Activated CD8-positive, alpha-beta T cell treated with anti-CD3 and anti-CD28 coated beads for 36 hours (primary cell): ENCODE results near the gene SYNPO2L. TPM values are rescaled to one million over a fixed set of nuclear protein-coding genes. Genes with fewer than 3 reads are reported as not detected.

ENCODE experiments used
- ATAC-seq: fragments of 200-7000 bp; cut with Tn5 transposase; one replicate; pipeline ENCODE4 v1.10.0; 2021; ENCODE audit warnings: mild to moderate bottlenecking, moderate library complexity
- CTCF ChIA-PET: fragments of 350-600 bp; sonication (Branson Sonifier 250); formaldehyde crosslinking; loops from one replicate; lab custom pipeline; 2021; ENCODE audit warnings: antibody characterized with exemption; lab: Charles Lee
- POLR2A ChIA-PET: fragments of 350-600 bp; sonication (Branson Sonifier 250); formaldehyde crosslinking; loops from one replicate; lab custom pipeline; 2021; ENCODE audit warnings: antibody characterized with exemption; lab: Charles Lee
- DNase-seq: peaks from one replicate; pipeline ENCODE4 v3.0.0-alpha.2; 2020
- H3K27ac Mint-ChIP-seq: one replicate; pipeline ENCODE4 v1.8.0; 2021; ENCODE audit warnings: mild to moderate bottlenecking, mixed read lengths
- H3K27me3 Mint-ChIP-seq: one replicate; pipeline ENCODE4 v1.8.0; 2021; ENCODE audit warnings: mixed read lengths
- H3K36me3 Mint-ChIP-seq: one replicate; pipeline ENCODE4 v1.8.0; 2021; ENCODE audit warnings: low read depth, mixed read lengths
- H3K4me1 Mint-ChIP-seq: one replicate; pipeline ENCODE4 v1.8.0; 2021; ENCODE audit warnings: low read depth, mixed read lengths
- H3K4me3 Mint-ChIP-seq: one replicate; pipeline ENCODE4 v1.8.0; 2021; ENCODE audit warnings: mild to moderate bottlenecking, moderate library complexity, mixed read lengths
- H3K9me3 Mint-ChIP-seq: one replicate; pipeline ENCODE4 v1.8.0; 2021; ENCODE audit warnings: mixed read lengths
- intact Hi-C: fragments of 100-400 bp; cut with micrococcal nuclease; formaldehyde crosslinking; loops from one replicate; pipeline ENCODE4 v1.10.0; 2022
- total RNA-seq, 2 experiments: library from RNA; stranded (reverse); gene quantifications; one replicate each; pipeline ENCODE4 v1.2.3, GENCODE V29; 2021
- TF ChIP-seq, protein P1 (sequence below): fragments of 200-600 bp; IDR thresholded peaks from one replicate; pipeline ENCODE4 v1.8.0; 2022; ENCODE audit warnings: antibody characterized with exemption, mild to moderate bottlenecking

Gene SYNPO2L
- total RNA-seq, 2 experiments from 2014 or later = not detected

DNA sequence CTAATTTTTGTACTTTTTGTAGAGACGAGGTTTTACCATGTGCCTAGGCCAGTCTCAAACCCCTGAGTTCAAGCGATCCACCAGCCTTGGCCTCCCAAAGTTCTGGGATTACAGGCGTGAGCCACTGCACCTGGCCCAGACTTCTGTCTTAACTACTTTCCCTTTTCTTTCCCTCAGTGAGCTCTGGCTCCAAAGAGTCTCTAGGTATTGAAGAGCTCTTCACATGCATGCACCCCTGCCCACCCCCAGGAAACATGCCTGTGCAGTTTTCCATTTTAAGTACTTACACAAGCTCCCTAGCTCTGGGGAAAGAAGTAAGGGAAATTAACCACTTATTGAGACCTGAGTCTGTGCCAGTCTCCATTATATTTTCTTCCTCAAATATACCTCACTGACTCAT is 16.5 kb downstream of the SYNPO2L start:
- H3K27ac Mint-ChIP-seq = no peak overlapping the region
- peaks cover 5% of the 10 kb centered on the region for H3K4me1 Mint-ChIP-seq
- no peaks in the 10 kb centered on the region for H3K36me3 Mint-ChIP-seq
- TF ChIP-seq, protein P1, sequence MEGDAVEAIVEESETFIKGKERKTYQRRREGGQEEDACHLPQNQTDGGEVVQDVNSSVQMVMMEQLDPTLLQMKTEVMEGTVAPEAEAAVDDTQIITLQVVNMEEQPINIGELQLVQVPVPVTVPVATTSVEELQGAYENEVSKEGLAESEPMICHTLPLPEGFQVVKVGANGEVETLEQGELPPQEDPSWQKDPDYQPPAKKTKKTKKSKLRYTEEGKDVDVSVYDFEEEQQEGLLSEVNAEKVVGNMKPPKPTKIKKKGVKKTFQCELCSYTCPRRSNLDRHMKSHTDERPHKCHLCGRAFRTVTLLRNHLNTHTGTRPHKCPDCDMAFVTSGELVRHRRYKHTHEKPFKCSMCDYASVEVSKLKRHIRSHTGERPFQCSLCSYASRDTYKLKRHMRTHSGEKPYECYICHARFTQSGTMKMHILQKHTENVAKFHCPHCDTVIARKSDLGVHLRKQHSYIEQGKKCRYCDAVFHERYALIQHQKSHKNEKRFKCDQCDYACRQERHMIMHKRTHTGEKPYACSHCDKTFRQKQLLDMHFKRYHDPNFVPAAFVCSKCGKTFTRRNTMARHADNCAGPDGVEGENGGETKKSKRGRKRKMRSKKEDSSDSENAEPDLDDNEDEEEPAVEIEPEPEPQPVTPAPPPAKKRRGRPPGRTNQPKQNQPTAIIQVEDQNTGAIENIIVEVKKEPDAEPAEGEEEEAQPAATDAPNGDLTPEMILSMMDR = no peak
- DNase-seq (no peak), ATAC-seq (no peak)
- ChIA-PET POLR2A (no interaction called here), CTCF (interaction anchor here (1.0 to 2.9 kb wide), 2 partner anchors 101 to 110 kb away, joined by 3 to 11 read pairs; no protein-coding TSS in a partner anchor)
- no peak overlapping the region for H3K4me3 Mint-ChIP-seq
- no peaks in the 10 kb centered on the region for H3K27me3 Mint-ChIP-seq
- intact Hi-C loops = no loop called here
- no peaks in the 10 kb centered on the region for H3K9me3 Mint-ChIP-seq

DNA sequence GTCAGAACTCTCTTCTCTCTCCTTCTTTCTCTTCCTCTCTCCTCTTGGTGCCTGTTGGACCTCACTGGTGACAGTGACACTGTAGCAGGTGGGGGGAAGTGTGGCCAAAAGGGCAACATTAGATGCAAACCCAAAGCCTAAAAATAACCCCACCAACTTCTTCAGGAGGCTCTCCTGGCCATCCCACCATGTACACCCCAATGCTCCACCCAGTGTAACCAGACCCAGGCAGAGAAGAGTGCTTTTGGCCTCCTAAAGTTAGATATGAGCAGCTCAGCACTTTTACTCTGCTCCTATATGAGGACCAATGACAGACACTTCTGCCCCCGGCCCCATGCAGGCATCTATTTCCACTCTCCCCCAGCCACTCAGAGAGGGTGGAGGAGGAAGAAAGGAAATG is 20.0 kb downstream of the SYNPO2L start:
- DNase-seq (no peak), ATAC-seq (no peak)
- Mint-ChIP-seq H3K9me3 (no peaks in the 10 kb centered on the region), H3K4me1 (no peaks in the 10 kb centered on the region), H3K36me3 (no peaks in the 10 kb centered on the region), H3K4me3 (no peak overlapping the region), H3K27ac (no peak overlapping the region), H3K27me3 (no peaks in the 10 kb centered on the region)
- CTCF ChIA-PET = interaction anchor here (0.8 to 1.3 kb wide), 2 partner anchors 8 to 106 kb away, joined by 5 to 8 read pairs; no protein-coding TSS in a partner anchor
- TF ChIP-seq, protein P1 = no peak
- intact Hi-C loops = no loop called here
- POLR2A ChIA-PET = no interaction called here

DNA sequence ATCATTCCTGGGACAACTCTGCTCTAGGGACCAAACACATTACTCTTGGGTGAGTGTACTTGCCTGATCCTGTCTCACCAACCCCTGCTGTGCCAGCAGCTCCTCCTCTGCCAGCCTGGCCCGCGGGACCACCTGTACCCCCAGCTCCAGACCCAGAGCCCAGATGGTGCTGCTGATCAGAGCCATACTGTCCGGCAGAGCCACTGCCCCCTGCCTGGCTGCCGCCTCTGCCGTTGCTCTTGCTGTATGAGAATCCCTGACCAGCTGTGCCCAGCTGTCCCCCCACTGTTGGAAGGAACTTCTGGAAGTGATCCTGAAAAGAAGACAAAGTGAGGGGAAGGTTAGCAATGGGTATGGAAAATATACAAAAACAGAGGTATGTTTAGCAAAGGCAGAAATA is 21.4 kb downstream of the SYNPO2L start:
- ATAC-seq (no peak), DNase-seq (no peak)
- intact Hi-C loops = no loop called here
- ChIA-PET POLR2A (no interaction called here), CTCF (interaction anchor here (4.3 kb wide), 1 partner anchor 10 kb away, joined by 25 read pairs; no protein-coding TSS in a partner anchor)
- no peaks in the 10 kb centered on the region for H3K27me3 Mint-ChIP-seq
- H3K36me3 Mint-ChIP-seq = no peaks in the 10 kb centered on the region
- no peak overlapping the region for H3K4me3 Mint-ChIP-seq
- TF ChIP-seq, protein P1 = no peak
- H3K9me3 Mint-ChIP-seq = no peaks in the 10 kb centered on the region
- no peaks in the 10 kb centered on the region for H3K4me1 Mint-ChIP-seq
- no peak overlapping the region for H3K27ac Mint-ChIP-seq

DNA sequence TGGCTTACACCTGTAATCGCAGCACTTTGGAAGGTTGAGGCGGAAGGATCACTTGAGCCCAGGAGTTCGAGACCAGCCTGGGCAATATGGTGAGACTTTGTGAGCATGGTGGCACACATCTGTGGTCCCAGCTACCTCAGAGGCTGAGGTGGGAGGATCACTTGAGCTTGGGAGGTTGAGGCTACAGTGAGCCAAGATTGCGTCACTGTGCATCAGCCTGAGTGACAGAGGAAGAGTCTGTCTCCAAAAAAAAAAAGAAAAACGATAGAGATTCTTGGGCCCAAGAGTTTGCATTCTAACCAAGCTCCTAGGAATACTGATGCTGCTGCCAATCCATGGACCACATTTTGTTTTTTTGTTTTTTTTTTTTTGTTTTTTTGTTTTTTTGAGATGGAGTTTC is 26.7 kb downstream of the SYNPO2L start:
- Mint-ChIP-seq H3K27ac (no peak overlapping the region), H3K27me3 (no peaks in the 10 kb centered on the region), H3K4me1 (peaks cover 16% of the 10 kb centered on the region), H3K9me3 (no peaks in the 10 kb centered on the region), H3K4me3 (no peak overlapping the region), H3K36me3 (peaks cover 5% of the 10 kb centered on the region)
- DNase-seq (no peak), ATAC-seq (no peak)
- TF ChIP-seq, protein P1 = no peak
- CTCF ChIA-PET = interaction anchor here (1.0 to 3.2 kb wide), 2 partner anchors 15 to 19 kb away, joined by 3 to 17 read pairs; no protein-coding TSS in a partner anchor
- intact Hi-C loops = no loop called here
- POLR2A ChIA-PET = interaction anchor here (0.9 kb wide), 1 partner anchor 35 kb away, joined by 3 read pairs; no protein-coding TSS in a partner anchor

DNA sequence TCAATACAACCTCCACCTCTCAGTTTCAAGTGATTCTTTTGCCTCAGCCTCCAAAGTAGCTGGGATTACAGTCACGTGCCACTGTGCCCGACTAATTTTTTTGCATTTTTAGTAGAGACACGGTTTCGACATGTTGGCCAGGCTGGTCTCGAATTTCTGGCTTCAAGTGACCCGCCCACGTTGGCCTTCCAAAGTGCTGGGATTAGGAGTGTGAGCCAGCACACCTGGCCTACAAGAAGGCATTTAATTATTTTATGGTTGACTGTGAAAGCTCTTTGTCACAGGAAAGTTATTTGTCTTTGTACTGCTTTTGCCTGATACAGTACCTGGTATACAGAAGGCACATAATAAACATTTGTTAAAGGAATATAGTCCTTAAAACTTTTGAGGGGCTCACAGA is 27.4 kb downstream of the SYNPO2L start:
- Mint-ChIP-seq H3K36me3 (peaks cover 5% of the 10 kb centered on the region), H3K4me1 (peaks cover 16% of the 10 kb centered on the region), H3K27ac (no peak overlapping the region), H3K27me3 (no peaks in the 10 kb centered on the region), H3K4me3 (no peak overlapping the region), H3K9me3 (no peaks in the 10 kb centered on the region)
- TF ChIP-seq, protein P1 = no peak
- ChIA-PET CTCF (interaction anchor here (0.6 to 3.2 kb wide), 5 partner anchors 16 to 148 kb away, joined by 3 to 17 read pairs (median 4); no protein-coding TSS in a partner anchor), POLR2A (no interaction called here)
- no peak for DNase-seq
- ATAC-seq = no peak
- intact Hi-C loops = no loop called here
